ENCODE data around the gene UCN3. TPM values are rescaled to one million over a fixed set of nuclear protein-coding genes. Genes with fewer than 3 reads are reported as not detected.

Gene UCN3
- polyA plus RNA-seq, 1 donor from 2014 or later, result not detected

DNA sequence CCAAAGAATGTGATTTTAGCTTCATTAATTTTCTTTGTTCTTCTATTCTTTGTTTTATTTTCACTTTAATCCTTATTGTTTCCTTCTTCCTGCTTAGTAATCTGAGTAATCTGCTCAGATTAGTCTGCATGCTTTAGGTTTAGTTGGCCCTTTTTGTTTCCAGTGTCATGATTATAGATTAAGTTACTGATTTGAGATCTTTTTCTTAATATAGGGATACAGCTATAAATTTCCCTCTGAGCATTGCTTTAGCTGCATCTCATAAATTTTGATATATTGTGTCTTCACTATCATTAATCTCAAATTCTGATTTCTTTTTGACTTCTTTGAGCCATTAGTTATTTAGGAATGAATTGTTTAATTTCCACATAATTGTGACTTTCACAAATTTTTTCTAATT, 53.8 kb downstream of the UCN3 start:
- H3K27me3 ChIP-seq (ENCODE audit: insufficient read depth, low read depth, low read length), result no peaks in the 10 kb centered on the region
- no peak overlapping the region for H3K4me2 ChIP-seq (ENCODE audit: low read length)
- H3K79me2 ChIP-seq (replicated peaks; ENCODE audit: insufficient read depth, low read length), result peaks cover 54% of the 10 kb centered on the region
- H3K9me3 ChIP-seq (ENCODE audit: low read length), result no peaks in the 10 kb centered on the region
- H3K27ac ChIP-seq (ENCODE audit: low read length), result no peak overlapping the region
- no peak overlapping the region for H2AFZ ChIP-seq (ENCODE audit: low read depth, low read length)
- H3K36me3 ChIP-seq (ENCODE audit: insufficient read depth, low read length), result no peaks in the 10 kb centered on the region
- H3K4me3 ChIP-seq (ENCODE audit: low read length), result no peak overlapping the region
- H3K9ac ChIP-seq (ENCODE audit: low read length), result no peak overlapping the region
- TF ChIP-seq SMC3 (conservative IDR thresholded peaks at IDR 0.05; ENCODE audit: poor library complexity) (no peak), POLR2AphosphoS5 (IDR thresholded peaks at IDR 0.05) (no peak), EP300 (conservative IDR thresholded peaks at IDR 0.05; ENCODE audit: poor library complexity, severe bottlenecking) (no peak), CTCF (IDR thresholded peaks at IDR 0.05; ENCODE audit: poor library complexity, severe bottlenecking) (no peak), RAD21 (conservative IDR thresholded peaks at IDR 0.05) (no peak), MXI1 (conservative IDR thresholded peaks at IDR 0.05; ENCODE audit: poor library complexity, severe bottlenecking) (no peak), EZH2 (IDR thresholded peaks at IDR 0.05; ENCODE audit: borderline replicate concordance, insufficient read depth, low read length, poor library complexity, severe bottlenecking) (no peak), TAF1 (IDR thresholded peaks at IDR 0.05; ENCODE audit: low read depth) (no peak)
- TF ChIP-seq, protein P1, sequence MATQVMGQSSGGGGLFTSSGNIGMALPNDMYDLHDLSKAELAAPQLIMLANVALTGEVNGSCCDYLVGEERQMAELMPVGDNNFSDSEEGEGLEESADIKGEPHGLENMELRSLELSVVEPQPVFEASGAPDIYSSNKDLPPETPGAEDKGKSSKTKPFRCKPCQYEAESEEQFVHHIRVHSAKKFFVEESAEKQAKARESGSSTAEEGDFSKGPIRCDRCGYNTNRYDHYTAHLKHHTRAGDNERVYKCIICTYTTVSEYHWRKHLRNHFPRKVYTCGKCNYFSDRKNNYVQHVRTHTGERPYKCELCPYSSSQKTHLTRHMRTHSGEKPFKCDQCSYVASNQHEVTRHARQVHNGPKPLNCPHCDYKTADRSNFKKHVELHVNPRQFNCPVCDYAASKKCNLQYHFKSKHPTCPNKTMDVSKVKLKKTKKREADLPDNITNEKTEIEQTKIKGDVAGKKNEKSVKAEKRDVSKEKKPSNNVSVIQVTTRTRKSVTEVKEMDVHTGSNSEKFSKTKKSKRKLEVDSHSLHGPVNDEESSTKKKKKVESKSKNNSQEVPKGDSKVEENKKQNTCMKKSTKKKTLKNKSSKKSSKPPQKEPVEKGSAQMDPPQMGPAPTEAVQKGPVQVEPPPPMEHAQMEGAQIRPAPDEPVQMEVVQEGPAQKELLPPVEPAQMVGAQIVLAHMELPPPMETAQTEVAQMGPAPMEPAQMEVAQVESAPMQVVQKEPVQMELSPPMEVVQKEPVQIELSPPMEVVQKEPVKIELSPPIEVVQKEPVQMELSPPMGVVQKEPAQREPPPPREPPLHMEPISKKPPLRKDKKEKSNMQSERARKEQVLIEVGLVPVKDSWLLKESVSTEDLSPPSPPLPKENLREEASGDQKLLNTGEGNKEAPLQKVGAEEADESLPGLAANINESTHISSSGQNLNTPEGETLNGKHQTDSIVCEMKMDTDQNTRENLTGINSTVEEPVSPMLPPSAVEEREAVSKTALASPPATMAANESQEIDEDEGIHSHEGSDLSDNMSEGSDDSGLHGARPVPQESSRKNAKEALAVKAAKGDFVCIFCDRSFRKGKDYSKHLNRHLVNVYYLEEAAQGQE (IDR thresholded peaks at IDR 0.05; ENCODE audit: borderline replicate concordance), result no peak
- no peaks in the 10 kb centered on the region for H3K9me2 ChIP-seq (ENCODE audit: insufficient read depth, low read length)
- no peaks in the 10 kb centered on the region for H4K20me1 ChIP-seq (ENCODE audit: insufficient read depth)
- no peaks in the 10 kb centered on the region for H3F3A ChIP-seq (ENCODE audit: insufficient read depth, low read length, poor library complexity, severe bottlenecking)

DNA sequence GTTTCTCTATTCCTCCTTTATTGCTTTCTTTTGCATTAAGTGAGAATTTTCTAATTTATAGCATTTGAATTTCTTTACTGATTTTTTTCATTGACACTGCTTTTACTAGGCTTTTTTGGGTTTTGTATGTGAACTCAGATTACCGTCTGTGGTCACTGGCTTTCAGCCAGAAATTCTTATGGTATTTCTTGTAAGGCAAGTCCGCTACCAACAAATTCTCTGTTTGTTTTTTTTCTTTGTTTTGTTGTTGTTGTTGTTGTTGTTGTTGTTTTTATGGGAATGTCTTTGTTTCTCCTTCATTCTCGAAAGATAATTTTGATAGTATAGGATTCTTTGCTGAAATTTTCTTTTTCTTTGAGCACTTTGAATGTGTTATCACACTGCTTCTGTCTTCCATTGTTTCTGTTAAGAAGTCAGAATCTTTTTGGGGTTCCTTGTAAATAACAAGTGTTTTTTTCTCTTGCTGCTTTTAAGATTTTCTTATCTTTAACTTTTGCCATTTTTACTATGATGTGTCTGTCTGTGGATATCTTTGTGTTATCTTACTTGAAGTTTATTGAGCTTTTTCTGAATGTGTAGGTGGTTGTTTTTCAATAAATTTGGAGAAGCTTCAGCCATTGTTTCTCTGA, 54.8 kb downstream of the UCN3 start:
- Histone ChIP-seq H2AFZ (ENCODE audit: low read depth, low read length) (no peak overlapping the region), H4K20me1 (ENCODE audit: insufficient read depth) (no peaks in the 10 kb centered on the region)

More for the DNA sequence above, 54.8 kb downstream of the UCN3 start:
- H3K79me2 ChIP-seq (replicated peaks; ENCODE audit: insufficient read depth, low read length), result peaks cover 44% of the 10 kb centered on the region
- no peaks in the 10 kb centered on the region for H3K9me2 ChIP-seq (ENCODE audit: insufficient read depth, low read length)
- no peak overlapping the region for H3K27ac ChIP-seq (ENCODE audit: low read length)
- no peak overlapping the region for H3K9ac ChIP-seq (ENCODE audit: low read length)
- no peaks in the 10 kb centered on the region for H3K36me3 ChIP-seq (ENCODE audit: insufficient read depth, low read length)
- H3K9me3 ChIP-seq (ENCODE audit: low read length), result no peaks in the 10 kb centered on the region
- no peak overlapping the region for H3K4me2 ChIP-seq (ENCODE audit: low read length)
- no peaks in the 10 kb centered on the region for H3K27me3 ChIP-seq (ENCODE audit: insufficient read depth, low read depth, low read length)
- no peak for TF ChIP-seq POLR2AphosphoS5 (IDR thresholded peaks at IDR 0.05)
- no peak for TF ChIP-seq MXI1 (conservative IDR thresholded peaks at IDR 0.05; ENCODE audit: poor library complexity, severe bottlenecking)
- TF ChIP-seq CTCF (IDR thresholded peaks at IDR 0.05; ENCODE audit: poor library complexity, severe bottlenecking), result no peak
- TF ChIP-seq, protein P1 (IDR thresholded peaks at IDR 0.05; ENCODE audit: borderline replicate concordance), result no peak
- no peak for TF ChIP-seq RAD21 (conservative IDR thresholded peaks at IDR 0.05)
- no peak for TF ChIP-seq EZH2 (IDR thresholded peaks at IDR 0.05; ENCODE audit: borderline replicate concordance, insufficient read depth, low read length, poor library complexity, severe bottlenecking)
- TF ChIP-seq TAF1 (IDR thresholded peaks at IDR 0.05; ENCODE audit: low read depth), result no peak
- no peak for TF ChIP-seq EP300 (conservative IDR thresholded peaks at IDR 0.05; ENCODE audit: poor library complexity, severe bottlenecking)
- no peak for TF ChIP-seq SMC3 (conservative IDR thresholded peaks at IDR 0.05; ENCODE audit: poor library complexity)
- H3F3A ChIP-seq (ENCODE audit: insufficient read depth, low read length, poor library complexity, severe bottlenecking), result no peaks in the 10 kb centered on the region
- no peak overlapping the region for H3K4me3 ChIP-seq (ENCODE audit: low read length)
